GM19240 (cell line): Measurements from ENCODE around the gene ZNF283.
A peak's percentile ranks its signal among the peaks of the same experiment; 100 is the strongest.

Source experiments
- DNase-seq: peaks from one replicate; pipeline ENCODE4 v3.0.0; 2011; ENCODE audit warnings: low spot score; ENCODE audit not compliant: insufficient read length

The ZNF283 gene

DNA sequence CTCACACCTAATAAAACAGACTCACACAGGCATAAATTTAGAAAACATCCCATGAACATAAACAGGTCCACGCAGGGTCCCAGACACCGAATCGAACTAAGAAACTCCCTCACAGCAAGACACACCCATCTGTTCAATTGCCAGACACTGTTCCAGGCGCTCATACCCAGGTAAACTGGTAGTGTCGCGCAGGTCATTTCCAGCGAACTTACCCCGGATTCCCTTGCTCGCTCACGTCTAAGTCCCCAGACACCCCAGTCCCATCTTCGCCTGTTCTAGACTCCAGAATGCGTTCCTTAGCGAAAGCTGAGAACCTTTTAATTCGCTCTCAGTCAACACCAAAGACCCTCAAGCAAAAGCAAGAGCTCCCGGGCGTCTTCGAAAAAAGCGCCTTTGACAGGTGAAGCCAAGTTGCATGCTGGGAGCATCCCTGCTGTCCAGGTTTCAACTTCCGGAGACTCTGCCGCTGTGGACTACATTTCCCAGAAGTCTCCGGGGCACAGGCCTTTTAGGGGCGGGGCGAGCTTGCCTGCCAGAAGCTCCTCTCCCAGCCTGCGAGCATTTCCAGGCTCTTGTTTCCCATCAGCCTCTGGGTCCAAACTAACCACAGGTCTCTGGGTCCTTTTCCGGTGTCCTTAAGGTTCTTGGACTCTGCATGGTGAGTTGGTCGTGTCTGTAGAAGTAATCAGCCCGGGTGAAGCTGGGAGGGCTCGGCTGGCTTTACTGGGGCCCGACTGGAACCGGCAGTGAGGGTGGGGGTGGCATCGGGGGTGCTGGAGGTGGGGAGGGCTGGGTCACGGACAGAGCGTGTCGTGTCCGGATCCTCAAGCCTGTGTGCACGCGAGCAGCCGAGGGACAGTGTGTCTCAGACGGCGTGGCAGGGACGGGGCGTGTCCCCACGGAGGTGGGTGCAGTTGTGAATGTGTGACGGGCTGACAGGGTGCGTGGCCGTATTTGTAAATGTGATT is at the start of gene ZNF283:
Gene ZNF283, plus strand, starts transcription at position 535 of the 968 bp plus-strand sequence. CDS start 6,184 bp downstream, outside the sequence.
- peak; percentile 57 for DNase-seq

DNA sequence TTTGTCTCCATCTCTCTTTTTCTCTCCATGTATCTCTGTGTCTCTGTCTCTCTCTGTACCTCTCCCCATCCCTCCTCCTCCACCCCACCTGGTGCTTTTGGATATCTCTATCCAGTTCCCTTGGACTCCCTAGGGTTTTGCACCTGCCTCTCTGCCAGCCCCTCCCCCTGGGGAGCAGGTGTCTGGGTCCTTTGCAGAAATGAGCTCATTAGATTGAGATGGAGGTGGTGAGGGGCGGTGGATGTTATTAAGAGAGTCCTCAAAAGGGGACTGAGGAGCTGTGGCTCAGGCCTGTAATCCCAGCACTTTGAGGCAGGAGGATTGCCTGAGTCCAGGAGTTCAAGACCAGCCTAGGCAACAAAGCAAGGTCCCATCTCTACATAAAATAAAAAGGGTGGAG is 48.5 kb upstream of the ZNF283 start:
- no peak for DNase-seq

GRCh38 chr19:43779147-43779819 is 47.8 kb upstream of the ZNF283 start:
- no peak for DNase-seq

DNA sequence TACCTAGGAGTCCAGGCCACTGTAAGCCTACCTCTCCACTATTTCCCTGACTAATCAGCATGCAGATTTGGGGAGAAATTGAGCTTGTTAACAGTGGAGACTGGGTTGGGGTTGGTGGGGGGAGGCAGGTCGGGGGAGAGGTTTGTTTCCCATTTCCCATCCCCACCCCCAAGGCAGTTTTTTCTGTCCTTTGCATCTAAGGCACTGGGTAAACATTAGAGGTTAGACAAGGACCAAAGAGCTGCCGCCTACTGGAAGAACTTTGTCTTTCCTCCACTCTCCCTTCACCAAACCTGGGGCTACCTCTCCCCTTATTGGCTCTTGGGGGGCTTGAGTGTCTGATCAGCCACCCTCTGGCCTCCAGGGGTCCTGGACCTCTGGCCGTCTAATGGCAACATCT is 47.3 kb upstream of the ZNF283 start:
- DNase-seq, result no peak

DNA sequence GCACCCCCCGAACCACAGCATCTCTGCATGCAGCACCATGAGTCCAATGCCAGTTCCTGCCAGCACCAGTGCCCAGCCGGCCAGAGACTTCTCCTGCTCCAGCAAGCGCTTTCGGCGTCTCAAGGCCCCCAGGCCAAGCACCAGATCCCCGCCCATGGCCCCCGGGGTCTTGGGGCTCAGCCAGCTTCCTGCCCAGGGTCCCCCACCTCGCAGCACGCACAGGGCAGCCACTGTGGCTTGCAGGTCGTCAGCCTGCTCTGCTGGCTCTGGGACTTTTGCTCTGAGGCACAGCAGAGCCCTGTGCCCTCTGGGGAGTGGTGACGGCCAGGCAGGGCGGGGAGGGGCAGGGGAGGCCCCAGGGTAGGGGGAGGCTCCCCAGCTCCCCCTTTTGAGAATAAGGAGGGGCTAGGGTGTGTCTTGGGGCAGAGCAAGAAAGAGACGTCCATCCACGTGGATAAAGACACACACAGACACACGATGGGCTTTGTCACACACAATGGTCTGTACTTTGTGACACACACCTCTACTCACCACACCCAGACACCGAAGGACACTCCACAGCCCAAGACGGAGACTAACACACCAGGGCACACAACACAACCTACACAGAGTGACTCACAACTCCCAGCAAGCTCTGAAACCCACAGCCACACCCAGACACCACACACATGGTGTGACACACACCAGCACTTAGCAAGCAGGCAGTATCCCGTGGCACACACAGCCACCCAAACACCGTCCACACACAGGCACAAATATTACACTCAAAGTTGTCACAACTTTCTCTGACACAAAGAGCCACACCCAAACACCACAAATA is 46.2 kb upstream of the ZNF283 start, which contains the start of gene KCNN4:
Gene KCNN4, minus strand, starts transcription at position 268 of the 820 bp plus-strand sequence. Its CDS starts 112 bp downstream, at position 156.
- DNase-seq, result no peak

- DNase-seq, result no peak
Observed at GRCh38 chr19:43781630-43782310, 45.4 kb upstream of the ZNF283 start.

DNA sequence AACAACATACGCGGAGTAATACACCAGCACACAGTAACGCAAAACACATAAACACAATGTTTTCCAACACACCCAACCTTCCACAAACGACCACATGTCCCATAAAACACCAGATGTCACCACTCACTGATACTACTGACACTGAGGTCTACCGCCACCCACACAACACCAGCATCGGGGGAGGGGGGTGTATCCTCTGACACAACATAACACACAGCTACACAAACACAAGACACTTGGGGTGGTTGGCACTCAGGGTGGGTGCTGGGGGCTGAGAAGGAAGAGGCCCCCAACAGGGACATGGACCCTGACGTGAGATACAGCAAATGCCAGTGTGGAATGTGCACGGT is 44.8 kb upstream of the ZNF283 start:
- no peak for DNase-seq

- no peak for DNase-seq
Observed at GRCh38 chr19:43782689-43783231, 44.4 kb upstream of the ZNF283 start.

GRCh38 chr19:43783636-43784035 is 43.5 kb upstream of the ZNF283 start:
- DNase-seq, result no peak

DNA sequence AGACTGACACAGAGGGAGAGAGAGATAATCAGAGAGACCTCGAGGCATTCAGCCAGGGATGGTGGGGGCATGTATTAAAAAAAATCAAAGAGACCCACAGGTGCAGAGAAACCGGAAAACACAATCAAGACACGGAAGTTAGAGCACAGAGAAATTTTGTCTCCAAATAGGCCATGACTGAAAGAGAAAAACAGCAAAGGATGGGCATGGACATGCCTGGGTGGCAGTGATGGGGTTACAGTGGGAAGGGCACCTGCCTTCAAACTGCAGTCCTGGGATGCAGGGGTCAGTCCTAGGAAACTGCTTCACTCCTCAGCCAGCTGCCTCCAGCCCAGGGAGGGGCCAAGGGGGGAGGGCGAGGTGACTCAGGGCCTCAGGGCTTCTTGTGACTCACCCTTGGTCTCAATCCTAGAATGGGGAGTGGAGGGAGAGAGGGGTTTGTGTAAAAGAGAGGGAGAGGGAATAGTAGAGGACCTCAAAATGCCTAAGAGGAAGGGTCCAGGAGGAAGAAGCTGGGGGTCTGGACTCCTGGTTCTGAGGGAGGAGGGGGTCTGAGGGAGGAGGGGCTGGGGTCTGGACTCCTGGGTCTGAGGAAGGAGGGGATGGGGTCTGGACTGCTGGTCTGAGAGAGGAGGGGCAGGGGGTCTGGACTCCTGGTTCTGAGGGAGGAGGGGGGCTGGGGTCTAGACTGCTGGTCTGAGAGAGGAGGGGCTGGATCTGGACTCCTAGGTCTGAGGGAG is 42.7 kb upstream of the ZNF283 start:
- no peak for DNase-seq

DNA sequence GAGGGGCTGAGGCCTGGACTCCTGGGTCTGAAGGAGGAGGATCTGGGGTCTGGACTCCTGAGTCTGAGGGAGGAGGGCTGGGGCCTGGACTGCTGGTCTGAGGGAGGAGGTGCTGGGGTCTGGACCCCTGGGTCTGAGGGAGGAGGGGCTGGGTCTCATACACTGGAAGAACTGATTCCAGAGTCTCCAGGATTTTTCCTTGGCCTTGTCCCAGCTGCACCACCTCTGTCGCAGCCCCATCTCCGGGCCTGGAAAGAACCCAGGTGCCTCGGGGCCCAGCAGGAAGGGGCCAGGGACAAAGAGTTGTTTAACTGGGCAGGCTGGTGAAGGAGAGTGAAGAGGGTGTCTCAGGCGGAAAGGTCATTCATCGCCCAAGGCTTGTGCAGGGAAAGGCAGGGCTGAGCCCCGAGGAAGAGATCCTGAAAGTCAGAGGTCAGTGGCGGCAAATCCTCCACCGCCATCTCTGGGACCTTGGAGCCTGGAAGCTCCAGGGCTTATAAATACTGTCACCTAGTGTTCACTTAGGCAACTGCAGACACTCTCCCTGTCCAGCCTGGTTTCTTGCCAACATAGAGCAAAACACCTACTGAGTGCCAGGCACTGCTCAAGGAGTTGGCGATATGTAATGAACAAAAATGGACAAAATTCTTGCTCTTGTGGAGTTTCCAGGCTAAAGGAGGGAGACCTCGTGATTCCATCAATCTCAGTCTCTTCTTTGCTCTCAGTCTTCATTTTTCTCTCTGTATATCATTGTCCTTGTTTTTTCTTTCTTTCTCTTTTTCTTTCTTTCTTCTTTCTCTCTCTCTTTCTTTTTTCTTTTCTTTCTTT is 41.9 kb upstream of the ZNF283 start:
- DNase-seq, result no peak

DNA sequence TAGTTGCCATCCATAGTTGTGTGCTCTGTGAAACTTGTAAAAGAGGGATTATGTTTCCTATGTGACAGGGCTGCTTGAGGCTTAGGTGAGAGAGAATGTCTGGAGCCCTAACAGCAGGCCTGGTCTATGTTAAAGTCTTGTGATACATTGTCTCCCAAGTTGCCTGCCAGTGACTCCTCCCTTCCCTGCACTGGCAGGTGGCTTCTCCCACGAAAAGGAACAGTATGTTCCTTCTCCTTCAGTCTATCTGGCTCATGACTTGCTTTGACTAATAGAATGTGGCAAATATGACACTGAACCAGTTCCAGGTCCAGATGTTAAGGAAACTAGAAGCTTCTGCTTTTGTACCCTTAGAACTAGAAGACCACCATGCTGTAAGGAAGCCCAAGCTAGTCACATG is 40.5 kb upstream of the ZNF283 start:
- DNase-seq, result no peak

- DNase-seq, result no peak
Observed at GRCh38 chr19:43789029-43789428, 38.1 kb upstream of the ZNF283 start.

- no peak for DNase-seq
Observed at GRCh38 chr19:43790587-43790986, 36.5 kb upstream of the ZNF283 start.

DNA sequence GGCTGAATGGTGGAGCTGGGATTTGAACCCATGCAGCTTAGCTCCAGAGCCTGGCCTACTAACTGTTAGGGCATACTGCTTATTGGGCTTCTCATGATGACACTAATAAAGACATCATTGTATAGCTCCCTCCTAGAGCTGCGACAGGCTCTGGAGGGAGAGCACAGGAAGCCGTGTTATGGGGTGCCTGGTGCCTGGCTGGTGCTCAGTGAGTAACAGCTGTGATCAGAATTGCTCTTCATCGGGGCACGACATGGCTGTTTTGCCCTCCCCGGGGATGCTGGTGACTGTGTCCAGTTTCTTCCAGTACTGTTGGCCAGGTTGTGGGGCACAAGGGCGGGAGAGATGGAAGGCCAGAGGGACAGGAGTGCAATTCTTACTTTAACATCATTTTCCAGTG is 30.0 kb upstream of the ZNF283 start:
- DNase-seq, result no peak

DNA sequence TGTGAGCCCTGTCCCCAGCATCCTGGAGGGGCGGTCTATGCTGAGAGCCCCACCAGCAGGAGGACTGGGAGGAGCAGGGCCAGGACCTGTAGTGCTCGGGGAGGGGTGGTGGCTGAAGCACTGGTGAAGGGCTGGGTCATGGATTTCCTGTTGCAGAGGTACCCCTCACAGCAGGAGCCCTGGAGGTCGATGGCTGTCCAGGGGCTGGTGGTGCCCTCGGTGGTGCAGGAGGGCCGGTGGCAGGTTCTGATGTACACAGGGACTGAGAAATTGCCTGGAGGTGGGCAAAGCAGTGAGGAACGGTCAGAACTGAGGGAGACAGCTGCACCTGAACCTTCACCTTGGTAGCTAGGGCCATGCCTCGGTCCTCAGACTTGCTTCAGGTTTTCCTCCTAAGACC is 29.6 kb upstream of the ZNF283 start:
- DNase-seq, result no peak

DNA sequence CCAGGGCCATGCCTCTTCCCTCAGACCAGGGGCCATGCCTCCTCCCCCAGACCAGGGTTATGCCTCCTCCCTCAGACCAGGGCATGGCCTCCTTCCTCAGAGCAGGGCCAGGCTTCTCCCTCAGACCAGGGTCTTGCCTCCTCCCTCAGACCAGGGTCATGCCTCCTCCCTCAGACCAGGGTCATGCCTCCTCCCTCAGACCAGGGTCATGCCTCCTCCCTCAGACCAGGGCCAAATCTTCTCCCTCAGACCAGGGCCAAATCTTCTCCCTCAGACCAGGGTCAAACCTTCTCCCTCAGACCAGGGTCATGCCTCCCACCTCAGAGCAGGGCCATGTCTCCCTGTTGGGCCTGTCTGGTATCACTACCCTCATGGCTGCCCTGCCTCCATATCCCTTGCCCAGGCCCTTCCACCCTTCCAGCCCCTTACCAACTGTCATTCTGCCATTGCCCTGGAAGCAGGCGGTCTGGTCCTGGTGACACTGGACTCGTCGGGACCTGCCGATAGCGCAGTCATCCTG is 29.0 kb upstream of the ZNF283 start:
- DNase-seq, result no peak

GRCh38 chr19:43798546-43799409 is 28.3 kb upstream of the ZNF283 start:
- DNase-seq, result no peak
